GM23338 (cell line): ENCODE measurements around the gene LRIG1. TPM values are rescaled to one million over a fixed set of nuclear protein-coding genes. Genes with fewer than 3 reads are reported as not detected.

Experiments
- ATAC-seq: fragments of 200-7000 bp; cut with Tn5 transposase; 3 replicates; pipeline ENCODE4 v1.9.1; 2020
- DNase-seq: peaks from one replicate; pipeline ENCODE4 v3.0.0-alpha.2; 2015; ENCODE audit warnings: low spot score
- H2AFZ ChIP-seq: fragments of 200-600 bp; sonication (generic); 2 replicates; pipeline ENCODE4 v1.8.0; 2016; ENCODE audit warnings: antibody characterized with exemption, mild to moderate bottlenecking, moderate library complexity
- H3F3A ChIP-seq: fragments of 200-600 bp; sonication (generic); replicated peaks from 2 replicates; pipeline ENCODE4 v1.8.0; 2017; ENCODE audit warnings: antibody characterized with exemption, mixed run types, low read depth
- H3K27ac ChIP-seq: fragments of 200-600 bp; sonication (generic); 2 replicates; pipeline ENCODE4 v1.6.1; 2016; ENCODE audit warnings: low read depth
- H3K27me3 ChIP-seq: fragments of 200-600 bp; sonication (generic); 2 replicates; pipeline ENCODE4 v1.8.0; 2016; ENCODE audit warnings: mild to moderate bottlenecking, mixed run types, moderate library complexity; ENCODE audit not compliant: insufficient read depth
- H3K36me3 ChIP-seq: fragments of 200-600 bp; sonication (generic); 2 replicates; pipeline ENCODE4 v1.8.0; 2016; ENCODE audit warnings: mild to moderate bottlenecking; ENCODE audit not compliant: insufficient read depth
- H3K4me1 ChIP-seq: fragments of 200-600 bp; sonication (generic); 2 replicates; pipeline ENCODE4 v1.8.0; 2016; ENCODE audit warnings: mild to moderate bottlenecking, moderate library complexity; ENCODE audit not compliant: insufficient read depth
- H3K4me2 ChIP-seq: fragments of 200-600 bp; sonication (generic); 2 replicates; pipeline ENCODE4 v1.7.1; 2017; ENCODE audit warnings: mixed run types
- H3K4me3 ChIP-seq: fragments of 200-600 bp; sonication (generic); 2 replicates; pipeline ENCODE4 v1.6.1; 2016; ENCODE audit warnings: mixed run types
- H3K79me2 ChIP-seq: fragments of 200-600 bp; sonication (generic); replicated peaks from 2 replicates; pipeline ENCODE4 v1.8.0; 2017; ENCODE audit warnings: mild to moderate bottlenecking; ENCODE audit not compliant: insufficient read depth
- H3K9me2 ChIP-seq: fragments of 200-600 bp; sonication (generic); 2 replicates; pipeline ENCODE4 v1.8.0; 2017; ENCODE audit not compliant: insufficient read depth
- H4K20me1 ChIP-seq: fragments of 200-600 bp; sonication (generic); replicated peaks from 2 replicates; pipeline ENCODE4 v1.8.0; 2017; ENCODE audit warnings: mild to moderate bottlenecking; ENCODE audit not compliant: insufficient read depth
- H3K27ac Mint-ChIP-seq: 2 replicates; pipeline ENCODE4 v1.8.0; 2020; ENCODE audit warnings: inconsistent platforms, mild to moderate bottlenecking, moderate library complexity, mixed read lengths
- H3K27me3 Mint-ChIP-seq: 3 replicates; pipeline ENCODE4 v1.8.0; 2022; ENCODE audit warnings: low read depth, mild to moderate bottlenecking, moderate library complexity, mixed read lengths, inconsistent platforms; ENCODE audit not compliant: insufficient read depth, poor library complexity
- H3K36me3 Mint-ChIP-seq: 3 replicates; pipeline ENCODE4 v1.8.0; 2021; ENCODE audit warnings: low read depth, mild to moderate bottlenecking, inconsistent platforms, moderate library complexity, mixed read lengths
- H3K4me1 Mint-ChIP-seq: 3 replicates; pipeline ENCODE4 v1.8.0; 2020; ENCODE audit warnings: mild to moderate bottlenecking, inconsistent platforms, mixed read lengths
- H3K4me3 Mint-ChIP-seq: 3 replicates; pipeline ENCODE4 v1.8.0; 2021; ENCODE audit warnings: moderate library complexity, mild to moderate bottlenecking, inconsistent platforms, mixed read lengths
- H3K9me3 Mint-ChIP-seq: 3 replicates; pipeline ENCODE4 v1.8.0; 2020; ENCODE audit warnings: moderate library complexity, mild to moderate bottlenecking, inconsistent platforms, mixed read lengths
- CREB1 ChIP-seq: fragments of 250-450 bp; sonication (Bioruptor Pico); IDR thresholded peaks from 2 replicates; pipeline ENCODE4 v1.5.0; 2020; ENCODE audit warnings: low read depth, mild to moderate bottlenecking, moderate library complexity
- EZH2 ChIP-seq: fragments of 200-600 bp; sonication (generic); IDR thresholded peaks from one replicate; pipeline ENCODE4 v1.8.0; 2017; ENCODE audit warnings: antibody characterized with exemption, mild to moderate bottlenecking, low read depth; ENCODE audit not compliant: unreplicated experiment
- EZH2phosphoT487 ChIP-seq: fragments of 200-600 bp; sonication (generic); IDR thresholded peaks from one replicate; pipeline ENCODE4 v1.8.1; 2018; ENCODE audit warnings: antibody characterized with exemption; ENCODE audit not compliant: unreplicated experiment
- JUNB ChIP-seq: IDR thresholded peaks from one replicate; pipeline ENCODE4 v1.6.1; 2016; ENCODE audit warnings: antibody characterized with exemption; ENCODE audit not compliant: unreplicated experiment
- NANOG ChIP-seq: IDR thresholded peaks from 2 replicates; pipeline ENCODE4 v1.6.1; 2016; ENCODE audit warnings: antibody characterized with exemption, borderline replicate concordance
- POLR2AphosphoS5 ChIP-seq: IDR thresholded peaks from 2 replicates; pipeline ENCODE4 v1.6.1; 2016; ENCODE audit warnings: antibody characterized with exemption, low read depth
- REST ChIP-seq: IDR thresholded peaks from one replicate; pipeline ENCODE4 v1.6.1; 2018; ENCODE audit warnings: antibody characterized with exemption; ENCODE audit not compliant: unreplicated experiment
- STAT1 ChIP-seq: IDR thresholded peaks from one replicate; pipeline ENCODE4 v1.6.1; 2016; ENCODE audit warnings: antibody characterized with exemption; ENCODE audit not compliant: unreplicated experiment
- ZNF114 ChIP-seq: fragments of 250-450 bp; sonication (Bioruptor Pico); IDR thresholded peaks from 2 replicates; pipeline ENCODE4 v1.5.0; 2020; ENCODE audit warnings: mild to moderate bottlenecking, moderate library complexity
- ZNF331 ChIP-seq: fragments of 250-450 bp; sonication (Bioruptor Pico); IDR thresholded peaks from 2 replicates; pipeline ENCODE4 v1.5.0; 2020; ENCODE audit warnings: low read depth, mild to moderate bottlenecking, moderate library complexity
- polyA plus RNA-seq: library from polyadenylated mRNA; unstranded; fragments of >200 nt; fragmentation: Nextera tagmentation; extraction: Ambion mirVana; gene quantifications from 2 replicates; pipeline ENCODE4 v1.2.1, GENCODE V29; 2016
- total RNA-seq: library from RNA; depleted of rRNA; stranded (reverse); fragments of >200 nt; shearing (Covaris generic); gene quantifications from 2 replicates; pipeline ENCODE4 v1.2.3, GENCODE V29; 2014
- TF ChIP-seq, protein P1 (sequence below): fragments of 250-450 bp; sonication (Bioruptor Pico); IDR thresholded peaks from 2 replicates; pipeline ENCODE4 v1.5.0; 2020; ENCODE audit warnings: mild to moderate bottlenecking, moderate library complexity
- TF ChIP-seq, protein P2 (sequence below): IDR thresholded peaks from 2 replicates; pipeline ENCODE4 v1.6.1; 2016; ENCODE audit warnings: antibody characterized with exemption
- TF ChIP-seq, protein P3 (sequence below), 2 experiments: fragments of 200-600 bp in 1 of 2; sonication (generic) in 1 of 2; conservative IDR thresholded peaks; 2 replicates each; pipeline versions ENCODE4 v1.5.1 to v1.6.1; 2016 to 2017; ENCODE audit warnings: antibody characterized with exemption in 2 of 2, low read depth in 2 of 2, mild to moderate bottlenecking in 2 of 2, moderate library complexity in 1 of 2

LRIG1 gene
- total and polyA plus RNA-seq, 2 experiments from 2014 or later: 40.0 to 134 TPM

- Histone ChIP-seq H3K27me3 (no peaks in the 10 kb centered on the region), H3K27ac (no peak overlapping the region), H4K20me1 (peaks cover 82% of the 10 kb centered on the region), H3K79me2 (peaks cover 97% of the 10 kb centered on the region), H3K36me3 (peaks cover 21% of the 10 kb centered on the region; the same call in 1 of the 2 replicates), H3K9me2 (no peaks in the 10 kb centered on the region), H3K4me2 (no peak overlapping the region), H3K4me3 (no peak overlapping the region), H3K4me1 (peaks cover 48% of the 10 kb centered on the region), H2AFZ (no peak overlapping the region), H3F3A (no peaks in the 10 kb centered on the region)
- DNase-seq (no peak), ATAC-seq (peak; percentile 19; the same call in 2 of the 3 replicates)
- TF ChIP-seq ZNF331 (CRISPR knock-in tag) (no peak), ZNF114 (CRISPR knock-in tag) (no peak), JUNB (no peak), REST (no peak), NANOG (no peak), EZH2phosphoT487 (no peak), STAT1 (no peak), EZH2 (no peak), POLR2AphosphoS5 (no peak), CREB1 (CRISPR knock-in tag) (no peak)
- TF ChIP-seq, protein P1, sequence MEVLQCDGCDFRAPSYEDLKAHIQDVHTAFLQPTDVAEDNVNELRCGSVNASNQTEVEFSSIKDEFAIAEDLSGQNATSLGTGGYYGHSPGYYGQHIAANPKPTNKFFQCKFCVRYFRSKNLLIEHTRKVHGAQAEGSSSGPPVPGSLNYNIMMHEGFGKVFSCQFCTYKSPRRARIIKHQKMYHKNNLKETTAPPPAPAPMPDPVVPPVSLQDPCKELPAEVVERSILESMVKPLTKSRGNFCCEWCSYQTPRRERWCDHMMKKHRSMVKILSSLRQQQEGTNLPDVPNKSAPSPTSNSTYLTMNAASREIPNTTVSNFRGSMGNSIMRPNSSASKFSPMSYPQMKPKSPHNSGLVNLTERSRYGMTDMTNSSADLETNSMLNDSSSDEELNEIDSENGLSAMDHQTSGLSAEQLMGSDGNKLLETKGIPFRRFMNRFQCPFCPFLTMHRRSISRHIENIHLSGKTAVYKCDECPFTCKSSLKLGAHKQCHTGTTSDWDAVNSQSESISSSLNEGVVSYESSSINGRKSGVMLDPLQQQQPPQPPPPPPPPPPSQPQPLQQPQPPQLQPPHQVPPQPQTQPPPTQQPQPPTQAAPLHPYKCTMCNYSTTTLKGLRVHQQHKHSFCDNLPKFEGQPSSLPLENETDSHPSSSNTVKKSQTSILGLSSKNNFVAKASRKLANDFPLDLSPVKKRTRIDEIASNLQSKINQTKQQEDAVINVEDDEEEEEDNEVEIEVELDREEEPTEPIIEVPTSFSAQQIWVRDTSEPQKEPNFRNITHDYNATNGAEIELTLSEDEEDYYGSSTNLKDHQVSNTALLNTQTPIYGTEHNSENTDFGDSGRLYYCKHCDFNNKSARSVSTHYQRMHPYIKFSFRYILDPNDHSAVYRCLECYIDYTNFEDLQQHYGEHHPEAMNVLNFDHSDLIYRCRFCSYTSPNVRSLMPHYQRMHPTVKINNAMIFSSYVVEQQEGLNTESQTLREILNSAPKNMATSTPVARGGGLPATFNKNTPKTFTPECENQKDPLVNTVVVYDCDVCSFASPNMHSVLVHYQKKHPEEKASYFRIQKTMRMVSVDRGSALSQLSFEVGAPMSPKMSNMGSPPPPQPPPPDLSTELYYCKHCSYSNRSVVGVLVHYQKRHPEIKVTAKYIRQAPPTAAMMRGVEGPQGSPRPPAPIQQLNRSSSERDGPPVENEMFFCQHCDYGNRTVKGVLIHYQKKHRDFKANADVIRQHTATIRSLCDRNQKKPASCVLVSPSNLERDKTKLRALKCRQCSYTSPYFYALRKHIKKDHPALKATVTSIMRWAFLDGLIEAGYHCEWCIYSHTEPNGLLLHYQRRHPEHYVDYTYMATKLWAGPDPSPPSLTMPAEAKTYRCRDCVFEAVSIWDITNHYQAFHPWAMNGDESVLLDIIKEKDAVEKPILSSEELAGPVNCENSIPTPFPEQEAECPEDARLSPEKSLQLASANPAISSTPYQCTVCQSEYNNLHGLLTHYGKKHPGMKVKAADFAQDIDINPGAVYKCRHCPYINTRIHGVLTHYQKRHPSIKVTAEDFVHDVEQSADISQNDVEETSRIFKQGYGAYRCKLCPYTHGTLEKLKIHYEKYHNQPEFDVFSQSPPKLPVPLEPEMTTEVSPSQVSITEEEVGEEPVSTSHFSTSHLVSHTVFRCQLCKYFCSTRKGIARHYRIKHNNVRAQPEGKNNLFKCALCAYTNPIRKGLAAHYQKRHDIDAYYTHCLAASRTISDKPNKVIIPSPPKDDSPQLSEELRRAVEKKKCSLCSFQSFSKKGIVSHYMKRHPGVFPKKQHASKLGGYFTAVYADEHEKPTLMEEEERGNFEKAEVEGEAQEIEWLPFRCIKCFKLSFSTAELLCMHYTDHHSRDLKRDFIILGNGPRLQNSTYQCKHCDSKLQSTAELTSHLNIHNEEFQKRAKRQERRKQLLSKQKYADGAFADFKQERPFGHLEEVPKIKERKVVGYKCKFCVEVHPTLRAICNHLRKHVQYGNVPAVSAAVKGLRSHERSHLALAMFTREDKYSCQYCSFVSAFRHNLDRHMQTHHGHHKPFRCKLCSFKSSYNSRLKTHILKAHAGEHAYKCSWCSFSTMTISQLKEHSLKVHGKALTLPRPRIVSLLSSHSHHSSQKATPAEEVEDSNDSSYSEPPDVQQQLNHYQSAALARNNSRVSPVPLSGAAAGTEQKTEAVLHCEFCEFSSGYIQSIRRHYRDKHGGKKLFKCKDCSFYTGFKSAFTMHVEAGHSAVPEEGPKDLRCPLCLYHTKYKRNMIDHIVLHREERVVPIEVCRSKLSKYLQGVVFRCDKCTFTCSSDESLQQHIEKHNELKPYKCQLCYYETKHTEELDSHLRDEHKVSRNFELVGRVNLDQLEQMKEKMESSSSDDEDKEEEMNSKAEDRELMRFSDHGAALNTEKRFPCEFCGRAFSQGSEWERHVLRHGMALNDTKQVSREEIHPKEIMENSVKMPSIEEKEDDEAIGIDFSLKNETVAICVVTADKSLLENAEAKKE (CRISPR knock-in tag): no peak
- TF ChIP-seq, protein P2, sequence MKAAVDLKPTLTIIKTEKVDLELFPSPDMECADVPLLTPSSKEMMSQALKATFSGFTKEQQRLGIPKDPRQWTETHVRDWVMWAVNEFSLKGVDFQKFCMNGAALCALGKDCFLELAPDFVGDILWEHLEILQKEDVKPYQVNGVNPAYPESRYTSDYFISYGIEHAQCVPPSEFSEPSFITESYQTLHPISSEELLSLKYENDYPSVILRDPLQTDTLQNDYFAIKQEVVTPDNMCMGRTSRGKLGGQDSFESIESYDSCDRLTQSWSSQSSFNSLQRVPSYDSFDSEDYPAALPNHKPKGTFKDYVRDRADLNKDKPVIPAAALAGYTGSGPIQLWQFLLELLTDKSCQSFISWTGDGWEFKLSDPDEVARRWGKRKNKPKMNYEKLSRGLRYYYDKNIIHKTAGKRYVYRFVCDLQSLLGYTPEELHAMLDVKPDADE: no peak
- TF ChIP-seq, protein P3, sequence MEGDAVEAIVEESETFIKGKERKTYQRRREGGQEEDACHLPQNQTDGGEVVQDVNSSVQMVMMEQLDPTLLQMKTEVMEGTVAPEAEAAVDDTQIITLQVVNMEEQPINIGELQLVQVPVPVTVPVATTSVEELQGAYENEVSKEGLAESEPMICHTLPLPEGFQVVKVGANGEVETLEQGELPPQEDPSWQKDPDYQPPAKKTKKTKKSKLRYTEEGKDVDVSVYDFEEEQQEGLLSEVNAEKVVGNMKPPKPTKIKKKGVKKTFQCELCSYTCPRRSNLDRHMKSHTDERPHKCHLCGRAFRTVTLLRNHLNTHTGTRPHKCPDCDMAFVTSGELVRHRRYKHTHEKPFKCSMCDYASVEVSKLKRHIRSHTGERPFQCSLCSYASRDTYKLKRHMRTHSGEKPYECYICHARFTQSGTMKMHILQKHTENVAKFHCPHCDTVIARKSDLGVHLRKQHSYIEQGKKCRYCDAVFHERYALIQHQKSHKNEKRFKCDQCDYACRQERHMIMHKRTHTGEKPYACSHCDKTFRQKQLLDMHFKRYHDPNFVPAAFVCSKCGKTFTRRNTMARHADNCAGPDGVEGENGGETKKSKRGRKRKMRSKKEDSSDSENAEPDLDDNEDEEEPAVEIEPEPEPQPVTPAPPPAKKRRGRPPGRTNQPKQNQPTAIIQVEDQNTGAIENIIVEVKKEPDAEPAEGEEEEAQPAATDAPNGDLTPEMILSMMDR (conservative IDR thresholded peaks at IDR 0.05; ENCODE audit: low read depth in 2 of 2): no peak
- peaks cover 4% of the 10 kb centered on the region for H3K27me3 Mint-ChIP-seq
- peaks cover 33% of the 10 kb centered on the region for H3K36me3 Mint-ChIP-seq
- peaks cover 58% of the 10 kb centered on the region for H3K4me1 Mint-ChIP-seq
- no peak overlapping the region for H3K27ac Mint-ChIP-seq
- no peak overlapping the region for H3K4me3 Mint-ChIP-seq
- H3K9me3 Mint-ChIP-seq: no peaks in the 10 kb centered on the region
Observed at GRCh38 chr3:66464512-66464894, 36.3 kb downstream of the LRIG1 start.
